ENCODE results near the gene OR4D1. TPM values are rescaled to one million over a fixed set of nuclear protein-coding genes. Genes with fewer than 3 reads are reported as not detected.
A peak's percentile ranks its signal among the peaks of the same experiment; 100 is the strongest.

OR4D1 gene
- total and polyA plus RNA-seq, 2 of the 13 experiments (the other 11 are each of a cell fraction or from before 2014, with no cell fraction given): not detected

- DNase-seq (ENCODE audit: low spot score) (no peak), FAIRE-seq (no peak), ATAC-seq (no peak)
- Histone ChIP-seq H3K27ac (ENCODE audit: extremely low read length, insufficient read depth, low read length) (no peak overlapping the region), H3K36me3 (replicated peaks in 1 of 2; ENCODE audit: control insufficient read depth in 1 of 2, insufficient read depth in 2 of 2, low read length in 2 of 2) (no peaks in the 10 kb centered on the region), H3K4me2 (ENCODE audit: low read depth, low read length) (no peak overlapping the region), H4K20me1 (ENCODE audit: insufficient read depth, low read length) (no peaks in the 10 kb centered on the region), H3K4me3 (replicated peaks in 1 of 3; ENCODE audit: insufficient read depth in 1 of 3, low read depth in 2 of 3, low read length in 3 of 3) (no peak overlapping the region), H3K4me1 (ENCODE audit: insufficient read depth, low read length) (no peaks in the 10 kb centered on the region), H3K79me2 (ENCODE audit: insufficient read depth, low read length) (no peaks in the 10 kb centered on the region), H3K27me3 (ENCODE audit: control insufficient read depth in 1 of 2, insufficient read depth in 2 of 2, low read length in 2 of 2) (peaks cover 2 to 37% of the 10 kb centered on the region in 2 experiments; a peak in 4 of 5 replicates), H3K9ac (ENCODE audit: insufficient read depth, low read depth, low read length) (no peak overlapping the region), H3K9me3 (ENCODE audit: low read length) (no peaks in the 10 kb centered on the region), H2AFZ (ENCODE audit: low read length) (no peak overlapping the region)
- BruUV-seq (replicated peaks): no TSS peak
- no peak for TF ChIP-seq ATM (IDR thresholded peaks at IDR 0.05; ENCODE audit: borderline replicate concordance)
- no peak for TF ChIP-seq SALL2 (CRISPR knock-in tag; IDR thresholded peaks at IDR 0.05)
- ChIA-PET POLR2A (no interaction called here), CTCF (ENCODE audit: low intra/inter-chr PET ratio, low total read pairs) (no interaction called here)
- intact Hi-C loops (cut with micrococcal nuclease; ENCODE audit: unreplicated experiment) (no loop called here), in situ Hi-C loops (cut with HindIII; ENCODE audit: extremely low pct_ligation_motif_present, low pct_unique_long_range_greater_than_20kb) (no loop called here)
- 42% methylated on average over 4 of the region's 4 CpGs for WGBS (ENCODE audit: low lambda C conversion rate)
These were observed 22.4 kb downstream of the OR4D1 start for GRCh38 chr17:58170622-58171021.

- Histone ChIP-seq H3K9ac (ENCODE audit: insufficient read depth, low read depth, low read length) (no peak overlapping the region), H3K79me2 (ENCODE audit: insufficient read depth, low read length) (no peaks in the 10 kb centered on the region), H3K36me3 (replicated peaks in 1 of 2; ENCODE audit: control insufficient read depth in 1 of 2, insufficient read depth in 2 of 2, low read length in 2 of 2) (no peaks in the 10 kb centered on the region), H3K4me3 (replicated peaks in 1 of 3; ENCODE audit: insufficient read depth in 1 of 3, low read depth in 2 of 3, low read length in 3 of 3) (no peak overlapping the region), H3K9me3 (ENCODE audit: low read length) (no peaks in the 10 kb centered on the region), H3K27me3 (ENCODE audit: control insufficient read depth in 1 of 2, insufficient read depth in 2 of 2, low read length in 2 of 2) (peaks cover 2 to 34% of the 10 kb centered on the region in 2 experiments; a peak in 4 of 5 replicates), H3K4me2 (ENCODE audit: low read depth, low read length) (no peak overlapping the region), H2AFZ (ENCODE audit: low read length) (no peak overlapping the region), H4K20me1 (ENCODE audit: insufficient read depth, low read length) (no peaks in the 10 kb centered on the region), H3K27ac (ENCODE audit: extremely low read length, insufficient read depth, low read length) (no peak overlapping the region), H3K4me1 (ENCODE audit: insufficient read depth, low read length) (no peaks in the 10 kb centered on the region)
- no TSS peak for BruUV-seq (replicated peaks)
- peak; percentile 85 for ATAC-seq
- WGBS (ENCODE audit: low lambda C conversion rate): 0% methylated on average over 2 of the region's 2 CpGs
- in situ Hi-C loops (cut with HindIII; ENCODE audit: extremely low pct_ligation_motif_present, low pct_unique_long_range_greater_than_20kb) (no loop called here), intact Hi-C loops (cut with micrococcal nuclease; ENCODE audit: unreplicated experiment) (loop anchor here (1.0 kb wide), 1 partner anchor 50 kb away; no protein-coding TSS in a partner anchor)
- FAIRE-seq: peak; percentile 90
- POLR2A ChIA-PET: no interaction called here
- peak; percentile 62 for DNase-seq (ENCODE audit: low spot score)
- CTCF ChIA-PET (ENCODE audit: low intra/inter-chr PET ratio, low total read pairs): no interaction called here
- TF ChIP-seq THRA (CRISPR knock-in tag; IDR thresholded peaks at IDR 0.05; ENCODE audit: borderline replicate concordance): peak; percentile 67; the same call in 1 of the 2 replicates
- peak; percentile 22 to 86 for TF ChIP-seq REST (IDR thresholded peaks at IDR 0.05; ENCODE audit: borderline replicate concordance in 1 of 2, low read depth in 1 of 2, low read length in 2 of 2)
- peak; percentile 84 for TF ChIP-seq MIER2 (CRISPR knock-in tag; IDR thresholded peaks at IDR 0.05)
- 0 out of 2 replicates have a peak, but pooled peaks have one; percentile 27 for TF ChIP-seq SMC3 (IDR thresholded peaks at IDR 0.05; ENCODE audit: low read length)
- TF ChIP-seq CTCF (CRISPR knock-in tag; IDR thresholded peaks at IDR 0.05): peak; percentile 66
- TF ChIP-seq STAG1 (CRISPR knock-in tag; IDR thresholded peaks at IDR 0.05): peak; percentile 71
These were observed 24.3 kb downstream of the OR4D1 start for GRCh38 chr17:58172369-58173071.

Measured in HepG2 (cell line).